Stimulated activated CD8-positive, alpha-beta memory T cell treated with anti-CD3 and anti-CD28 coated beads, Interleukin-2, amount 100 ng/mL, for 1 hour (primary cell): ENCODE data around the gene TRIM44.
"Not testable (repeated sequence)": the region's sequence is repeated elsewhere in the genome, so short reads cannot be mapped to it uniquely, and the experiment has no call there.

Experiments used
- DNase-seq, 2 donors: peaks; one replicate each; pipeline ENCODE4 v3.0.0-alpha.2; 2020; ENCODE audit warnings: low read depth in 2 of 2

The TRIM44 gene

DNA sequence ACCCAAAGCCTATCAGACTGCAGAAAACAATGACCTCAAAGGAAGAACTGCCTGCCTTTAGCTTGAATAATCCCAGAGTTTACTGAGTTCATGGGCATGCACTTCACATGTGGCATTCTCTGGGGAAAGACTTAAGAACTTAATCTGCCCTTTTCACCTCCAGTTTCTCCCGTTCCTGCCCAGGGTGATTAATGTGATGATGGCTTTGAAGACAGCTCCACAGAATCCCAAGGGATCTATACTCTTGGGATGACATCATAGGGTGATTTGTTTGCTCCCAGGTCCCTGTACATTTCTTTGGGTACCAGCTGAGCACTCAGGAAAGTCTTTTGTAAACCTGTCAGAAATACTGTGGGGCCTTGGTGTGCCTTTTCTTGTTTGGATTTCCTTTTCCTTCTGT, 30.3 kb upstream of the TRIM44 start:
- no peak for DNase-seq

DNA sequence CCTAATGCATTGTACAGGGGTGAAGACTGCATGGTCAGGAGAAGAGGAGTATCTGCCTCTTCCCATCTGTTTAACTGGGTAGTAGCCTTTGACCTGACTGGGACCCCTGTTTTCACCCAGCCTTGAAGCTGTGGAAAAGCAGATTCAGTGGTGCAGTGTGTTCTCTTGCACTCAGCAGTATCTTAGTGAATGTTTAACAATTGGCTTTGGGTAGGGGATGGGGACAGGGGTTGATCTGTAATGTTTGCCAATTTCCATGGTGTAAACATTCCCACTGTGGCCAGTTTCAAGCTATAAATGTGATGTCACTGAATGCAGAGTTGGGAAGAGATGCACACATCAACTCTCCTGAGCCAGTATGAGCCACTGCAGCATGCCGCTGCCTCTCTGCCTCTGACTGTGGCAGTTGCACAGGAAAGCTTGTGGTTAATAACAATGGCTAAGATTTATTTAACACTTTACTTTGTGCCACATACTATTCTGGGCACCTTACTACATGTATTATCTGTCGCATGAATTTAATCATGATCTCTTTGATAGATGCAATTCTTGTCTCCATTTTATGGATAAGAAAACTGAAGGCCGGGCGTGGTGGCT, 28.6 kb upstream of the TRIM44 start:
- DNase-seq: no peak

DNA sequence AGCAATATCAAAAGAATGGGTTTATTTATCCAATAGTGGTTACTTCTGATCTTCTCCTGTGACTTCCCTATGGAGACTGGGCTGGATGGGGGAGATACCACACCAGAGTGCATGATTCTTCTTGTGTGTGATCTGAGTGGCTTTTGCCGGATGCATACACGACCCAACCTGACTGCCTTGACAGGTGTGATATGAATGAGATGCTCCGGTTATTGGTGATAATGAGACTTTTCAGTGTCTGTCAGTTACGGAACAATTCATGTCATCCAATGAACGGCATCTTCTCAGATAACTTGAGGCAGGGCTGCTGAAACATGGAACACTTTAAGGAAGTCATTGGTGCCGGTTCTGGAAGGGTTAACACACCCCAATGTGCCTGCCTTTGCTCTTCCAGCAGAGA, 26.6 kb upstream of the TRIM44 start:
- DNase-seq: no peak

DNA sequence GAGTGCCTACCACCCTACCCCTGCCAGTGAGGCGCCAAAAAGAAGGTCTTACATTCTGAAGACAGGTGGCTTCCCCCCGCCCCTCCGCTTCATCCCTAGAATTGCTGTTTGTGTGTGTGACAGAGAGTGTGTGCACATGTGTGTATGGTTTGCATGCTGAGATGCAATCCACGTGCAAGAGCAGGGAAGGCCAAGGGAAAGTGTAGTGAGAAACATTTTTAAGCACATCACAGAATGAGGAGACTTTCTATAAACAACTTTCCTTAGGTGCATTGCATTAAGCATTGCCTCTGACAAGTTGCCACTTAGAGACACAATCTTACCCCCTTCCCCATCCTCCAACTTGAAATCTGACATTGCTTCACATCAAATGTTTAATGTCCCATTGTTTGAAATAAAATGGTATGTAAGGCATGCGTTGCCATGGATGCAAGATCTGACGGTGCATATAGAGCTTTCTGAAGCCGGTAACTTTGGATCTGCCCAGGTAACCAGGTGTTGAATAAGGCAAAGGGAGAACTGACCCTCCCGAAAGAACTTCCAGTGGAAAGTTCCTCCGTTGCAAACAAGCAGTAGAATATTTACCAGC, 22.9 kb upstream of the TRIM44 start:
- DNase-seq: no peak

DNA sequence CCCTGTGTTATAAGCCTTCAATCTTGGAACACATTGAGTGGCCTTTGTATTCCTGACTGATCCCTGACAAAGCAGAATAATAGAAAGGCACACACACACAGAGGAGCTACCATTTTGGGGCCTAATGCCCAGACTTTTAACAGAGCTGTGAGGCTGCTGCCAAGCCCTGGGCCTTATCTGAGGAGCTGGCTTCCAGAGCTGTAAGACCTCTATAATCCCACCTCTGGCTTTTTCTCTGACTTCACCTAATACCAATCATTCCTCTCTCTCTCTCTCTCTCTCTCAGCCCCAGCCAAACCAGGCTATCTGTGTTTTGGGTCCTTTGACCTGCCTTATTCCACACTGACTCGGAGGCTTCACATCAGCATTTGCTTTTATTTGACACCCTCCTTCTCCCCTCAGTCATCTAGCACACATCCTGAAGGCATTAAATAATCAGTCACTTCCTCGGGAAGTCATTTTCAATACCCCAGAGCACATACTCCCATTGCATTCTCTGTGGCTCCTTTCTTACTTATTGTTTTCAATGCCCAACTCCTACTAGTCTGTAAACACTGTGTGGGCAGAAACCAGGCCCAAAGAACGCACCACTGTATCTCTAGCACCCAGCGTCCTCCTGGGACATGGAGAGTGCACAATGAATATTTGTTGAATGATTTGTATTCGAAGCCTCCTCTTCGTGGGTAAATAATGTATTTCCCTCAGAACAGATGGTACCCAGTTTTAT, 21.2 kb upstream of the TRIM44 start:
- no peak for DNase-seq

DNA sequence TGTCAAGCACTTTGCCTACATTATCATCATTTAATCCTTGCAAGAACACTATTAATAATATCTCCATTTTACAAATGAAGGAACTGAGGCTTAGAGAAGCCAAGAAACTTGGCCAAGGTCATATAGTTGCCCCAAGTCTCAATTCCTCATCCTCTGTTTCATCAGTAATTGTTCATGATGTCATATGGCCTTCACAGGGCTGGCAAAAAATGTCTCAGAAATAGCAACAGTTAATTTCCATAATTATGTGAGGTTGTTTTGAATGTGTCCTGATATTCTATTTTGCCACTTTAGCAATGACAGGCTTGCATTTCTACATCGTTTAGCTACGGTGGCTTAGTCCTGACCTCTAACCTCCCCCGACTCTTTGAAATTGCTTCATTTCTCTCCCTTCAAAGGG, 20.6 kb upstream of the TRIM44 start:
- no peak for DNase-seq

DNA sequence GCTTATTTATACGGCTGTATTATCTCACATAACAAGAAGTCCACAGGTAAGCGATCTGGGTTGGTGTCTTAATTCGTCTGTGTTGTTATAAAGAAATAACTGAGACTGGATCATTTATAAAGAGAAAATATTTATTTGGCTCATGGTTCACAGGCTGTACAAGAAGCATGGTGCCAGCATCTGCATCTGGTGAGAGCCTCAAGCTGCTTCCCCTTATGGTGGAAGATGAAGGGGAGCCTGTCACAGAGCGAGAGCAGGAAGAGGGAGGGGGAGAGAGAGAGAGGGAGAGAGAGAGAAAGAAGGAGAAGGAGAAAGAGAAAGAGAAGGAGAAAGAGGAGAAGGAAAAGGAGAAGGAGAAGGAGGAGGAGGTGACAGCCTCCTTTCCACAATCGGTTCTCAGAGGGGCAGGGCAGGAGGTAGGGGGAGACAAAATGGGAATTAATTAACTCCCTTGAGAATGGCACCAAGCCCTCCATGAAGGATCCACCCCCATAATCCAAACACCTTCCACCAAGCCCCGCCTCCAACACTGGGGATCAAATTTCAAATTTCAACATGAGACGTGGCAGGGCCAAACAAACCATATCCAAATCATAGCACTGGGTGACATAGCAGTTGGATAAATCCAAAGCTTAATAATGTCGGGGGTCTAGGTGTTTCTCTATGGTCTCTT, 15.0 kb upstream of the TRIM44 start:
- DNase-seq: no peak

DNA sequence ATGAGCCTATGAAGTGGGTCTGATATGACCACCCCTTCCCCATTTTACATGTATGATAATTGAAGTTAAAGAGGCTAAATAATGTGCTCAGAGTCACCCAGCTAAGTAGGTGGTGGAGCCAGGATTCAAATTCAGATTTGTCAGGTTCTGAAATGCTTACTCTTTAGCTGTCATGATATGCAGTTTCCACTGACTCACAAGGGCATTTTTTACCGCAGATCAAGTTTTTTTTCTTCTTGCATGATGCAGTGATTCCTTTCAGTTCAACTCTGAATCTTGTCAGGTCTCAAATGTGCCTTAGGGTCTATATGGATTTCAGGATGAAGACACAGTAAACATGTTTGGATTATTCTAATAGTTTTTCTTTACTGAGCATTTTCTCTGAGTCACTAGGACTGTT, 12.6 kb upstream of the TRIM44 start:
- DNase-seq: no peak

DNA sequence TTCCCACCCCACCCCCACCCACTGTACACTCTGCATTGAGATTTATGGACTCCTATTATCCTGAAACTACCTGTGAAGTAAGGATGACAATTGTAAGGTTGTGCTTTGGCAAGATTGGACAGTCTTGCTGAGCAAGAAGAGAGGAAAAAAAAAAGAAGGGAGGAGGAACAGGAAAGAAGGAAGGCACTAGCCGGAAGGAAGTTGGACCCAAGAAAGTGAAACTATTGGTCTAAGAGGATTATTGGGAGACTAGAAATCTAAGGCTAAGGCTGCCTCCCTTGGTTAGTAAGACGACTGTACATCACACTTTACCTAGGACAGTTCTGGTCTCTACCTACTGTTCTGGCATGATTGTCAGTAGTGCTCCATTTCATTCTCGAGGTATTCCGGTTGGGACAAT, 12.1 kb upstream of the TRIM44 start:
- no peak for DNase-seq

DNA sequence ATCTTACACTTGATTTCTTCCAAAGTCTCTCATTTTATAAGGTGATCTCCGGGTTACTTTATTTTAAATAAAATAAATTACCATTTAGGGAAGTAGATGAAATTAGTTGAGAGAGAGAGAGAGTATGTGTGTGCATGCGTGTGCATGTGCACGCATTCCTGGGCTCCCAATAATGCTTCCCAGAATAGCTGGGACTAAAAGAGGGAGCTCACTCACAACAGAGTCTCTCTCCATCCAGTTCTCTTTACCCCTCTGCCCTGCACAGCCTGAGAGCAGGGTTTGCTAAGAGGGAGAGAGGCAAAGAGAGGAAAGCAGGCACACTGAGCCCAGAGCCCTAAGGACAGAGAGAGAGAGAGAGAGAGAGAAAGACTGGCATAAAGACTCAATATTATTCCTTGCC, 11.3 kb upstream of the TRIM44 start:
- no peak for DNase-seq

DNA sequence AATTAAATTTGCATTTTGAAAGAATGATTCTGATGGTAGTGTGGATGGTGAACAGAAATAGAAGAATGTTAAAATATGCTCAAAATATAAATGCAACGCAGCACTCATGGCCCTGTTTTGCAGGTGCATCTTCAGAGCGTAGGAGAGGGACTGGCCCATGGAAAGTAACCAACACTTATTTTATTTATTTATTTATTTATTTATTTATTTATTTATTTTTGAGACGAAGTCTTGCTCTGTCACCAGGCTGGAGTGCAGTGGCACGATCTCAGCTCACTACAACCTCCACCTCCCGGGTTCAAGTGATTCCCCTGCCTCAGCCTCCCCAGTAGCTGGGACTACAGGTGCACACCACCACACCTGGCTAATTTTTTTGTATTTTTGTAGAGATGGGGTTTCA, 9.8 kb upstream of the TRIM44 start:
- not testable (repeated sequence) for DNase-seq

DNA sequence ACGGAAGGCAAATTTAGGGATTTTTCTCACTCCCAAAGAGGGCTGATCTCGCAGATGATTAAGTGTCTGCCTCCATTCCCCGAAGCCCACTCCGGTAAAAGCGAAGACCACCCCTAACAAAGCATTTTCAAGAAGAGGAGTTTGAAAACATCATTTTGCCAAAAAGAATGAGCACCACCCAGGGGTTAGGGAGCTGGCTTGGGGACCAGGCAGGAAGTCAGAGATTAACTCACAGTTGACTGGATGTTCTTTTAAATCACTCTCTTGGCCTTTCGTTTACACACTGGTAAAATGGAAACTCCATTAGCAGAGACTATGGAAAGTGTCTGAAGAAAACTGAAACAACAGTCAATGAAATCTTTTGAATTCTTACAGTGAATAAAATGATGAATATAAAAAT, 7.9 kb upstream of the TRIM44 start:
- no peak for DNase-seq

DNA sequence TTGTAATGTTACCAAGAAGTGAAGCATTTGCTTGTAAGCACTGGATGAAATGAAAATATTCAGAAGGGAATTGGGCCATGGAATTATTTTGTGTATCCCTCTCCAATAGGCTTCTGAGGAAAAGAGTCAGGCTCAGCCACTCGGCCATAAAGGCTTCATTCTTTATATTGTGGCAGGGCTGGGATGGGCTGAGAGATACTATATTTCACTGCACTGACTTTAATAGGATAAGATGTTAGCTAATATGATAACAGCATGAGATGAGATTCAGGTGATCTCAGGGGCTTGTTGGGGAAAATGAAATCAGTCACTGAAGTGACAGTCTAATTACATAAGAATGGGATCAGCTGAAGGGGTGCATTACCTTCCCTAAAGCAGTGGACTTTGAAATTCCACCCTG, 7.3 kb upstream of the TRIM44 start:
- DNase-seq: no peak

DNA sequence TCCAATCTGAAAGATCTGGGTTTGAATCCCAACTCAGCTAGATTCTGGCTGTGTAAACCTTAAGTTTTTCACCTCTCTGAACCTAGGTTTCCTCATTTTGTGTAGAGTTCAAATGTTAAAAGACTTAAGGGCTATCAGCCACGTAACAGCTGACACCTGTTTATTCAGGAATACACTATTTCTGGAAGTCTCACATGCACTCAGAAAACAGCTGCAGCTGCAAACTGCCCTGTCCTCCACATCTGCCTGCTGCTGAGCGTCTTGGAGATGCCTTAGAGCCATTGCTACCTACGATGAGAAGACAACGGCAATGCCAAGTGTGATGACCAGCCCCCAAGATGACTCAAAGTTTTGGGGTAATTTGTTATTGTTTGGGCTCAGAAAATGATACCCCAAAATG, 6.7 kb upstream of the TRIM44 start:
- no peak for DNase-seq

DNA sequence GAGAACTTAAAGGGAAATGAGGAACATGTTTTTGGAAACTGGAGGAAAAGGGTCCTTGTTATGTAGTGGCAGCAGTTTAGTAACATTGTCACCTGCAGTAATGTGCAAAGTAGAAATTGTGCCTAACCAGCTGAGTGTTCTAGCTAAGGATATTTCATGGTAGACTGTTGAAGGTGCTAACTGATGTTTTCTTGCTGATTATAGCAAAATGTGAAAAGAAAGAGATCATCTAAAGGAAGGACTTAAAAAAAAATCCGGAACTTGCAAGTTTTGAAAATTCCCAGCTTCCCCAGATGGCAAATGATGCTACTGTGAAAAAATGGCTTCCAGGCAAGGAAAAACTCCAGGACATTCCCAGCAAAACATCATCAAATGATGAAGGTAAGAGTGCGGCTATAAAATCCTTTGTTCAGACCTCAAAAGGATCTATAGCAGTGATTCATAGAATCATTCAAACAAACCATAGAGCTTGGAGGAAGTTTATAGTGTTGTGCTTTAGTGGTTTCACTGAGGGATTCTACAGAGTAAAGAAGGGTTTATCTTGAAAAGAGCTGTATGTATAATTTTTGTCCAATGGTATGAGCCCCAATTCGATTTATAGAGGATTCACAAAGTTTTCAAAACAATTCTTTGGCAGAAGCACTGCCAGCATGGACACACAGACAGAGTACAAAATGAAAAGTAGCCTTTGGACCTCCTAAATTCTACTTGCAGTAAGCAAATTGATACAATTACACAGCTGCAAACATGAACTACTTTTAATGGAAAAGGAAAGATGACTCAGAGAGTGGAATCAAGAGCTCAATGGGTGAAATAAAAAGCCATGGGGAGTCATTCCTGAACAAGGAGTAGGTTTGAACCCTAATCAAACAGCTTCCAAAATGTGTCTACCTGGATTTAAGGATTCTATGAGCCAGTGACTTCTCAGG, 4.3 kb upstream of the TRIM44 start:
- DNase-seq: no peak

DNA sequence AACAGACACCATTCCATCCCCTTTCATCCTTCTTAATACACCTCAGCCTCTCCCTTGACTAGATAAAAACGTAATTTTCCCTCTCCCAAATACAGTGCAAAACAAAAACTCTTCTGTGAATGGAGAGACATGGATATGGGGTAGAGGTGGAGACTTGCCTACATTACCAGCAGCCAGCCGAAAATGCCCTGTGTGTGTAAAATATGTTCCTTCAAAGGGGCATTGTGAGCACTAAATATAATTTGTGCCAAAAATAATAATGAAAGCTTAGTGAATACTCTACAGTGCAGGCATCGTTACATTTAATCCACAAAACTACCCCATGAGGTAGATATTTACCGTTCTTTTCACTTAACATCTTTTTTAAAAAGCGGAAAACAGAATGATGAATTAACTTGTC, 1.0 kb upstream of the TRIM44 start:
- no peak for DNase-seq

DNA sequence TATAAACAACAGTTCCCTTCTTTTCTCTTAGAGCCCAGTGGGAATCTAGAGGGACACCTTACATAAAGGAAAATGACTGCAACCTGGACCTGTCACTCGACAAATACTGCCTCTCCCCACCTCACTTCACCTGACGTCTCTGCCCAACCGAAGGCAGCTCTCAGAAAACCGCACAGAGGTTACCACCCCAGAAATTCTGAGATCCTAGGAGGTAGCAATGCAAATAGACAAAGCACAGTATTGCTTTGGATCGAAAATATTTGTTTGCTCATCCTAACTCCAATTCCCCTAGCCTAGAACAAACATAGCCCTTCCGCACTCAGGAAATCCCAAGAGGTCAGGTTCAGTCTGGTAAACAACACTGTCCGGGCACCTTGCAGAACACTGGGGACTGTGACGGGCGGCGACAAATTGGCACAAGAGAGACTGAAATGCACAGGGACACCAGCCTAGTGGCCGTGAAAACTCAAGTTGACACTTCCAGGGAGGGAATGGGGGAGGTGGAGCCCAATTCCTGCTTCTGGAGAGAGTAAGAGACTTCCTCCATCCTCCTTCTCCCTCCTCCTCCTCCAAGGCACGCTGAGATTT, 420 bp upstream of the TRIM44 start:
- no peak for DNase-seq

DNA sequence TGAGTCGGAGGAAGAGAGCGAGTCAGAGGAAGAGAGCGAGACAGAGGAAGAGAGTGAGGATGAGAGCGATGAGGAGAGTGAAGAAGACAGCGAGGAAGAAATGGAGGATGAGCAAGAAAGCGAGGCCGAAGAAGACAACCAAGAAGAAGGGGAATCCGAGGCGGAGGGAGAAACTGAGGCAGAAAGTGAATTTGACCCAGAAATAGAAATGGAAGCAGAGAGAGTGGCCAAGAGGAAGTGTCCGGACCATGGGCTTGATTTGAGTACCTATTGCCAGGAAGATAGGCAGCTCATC, 780 bp downstream of the TRIM44 start:
- DNase-seq: no peak

DNA sequence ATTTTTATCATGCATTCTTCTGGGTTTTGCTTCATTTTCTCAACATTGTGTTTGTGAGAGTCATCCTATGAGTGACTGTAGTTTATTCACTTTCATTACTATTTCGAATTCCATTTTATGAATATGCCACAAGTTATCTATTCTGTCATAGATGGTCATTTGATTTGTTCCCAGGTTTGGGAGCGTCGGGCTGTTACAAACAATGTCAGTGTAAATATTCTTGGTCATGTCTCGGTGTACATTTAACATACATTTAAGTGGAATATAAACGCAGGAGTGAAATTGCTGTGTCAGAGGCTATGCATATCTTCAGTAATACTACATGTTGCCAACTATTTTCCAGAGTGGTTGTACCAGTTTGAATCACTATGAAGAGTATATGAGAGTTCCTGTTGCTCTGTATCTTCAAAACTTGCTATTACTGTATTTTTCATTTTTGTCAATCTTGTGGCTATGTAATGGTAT, 2.4 kb downstream of the TRIM44 start:
- DNase-seq: no peak

DNA sequence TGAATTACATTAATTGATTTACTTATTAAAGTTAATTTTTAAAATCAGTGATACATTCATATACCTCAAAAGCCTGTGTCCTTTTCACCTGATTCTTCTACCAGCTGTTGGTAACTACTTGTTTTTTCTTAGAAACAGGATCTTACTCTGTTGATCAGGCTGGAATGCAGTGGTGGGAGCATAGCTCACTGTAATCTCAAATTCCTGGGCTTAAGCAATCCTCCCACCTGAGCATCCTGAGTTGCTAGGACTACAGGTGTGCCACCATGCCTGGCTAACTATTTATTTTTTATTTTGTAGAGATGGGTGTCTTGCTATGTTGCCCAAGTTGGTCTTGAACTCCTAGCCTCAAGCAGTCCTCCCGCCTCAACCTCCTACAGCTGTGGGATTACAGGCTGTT, 4.7 kb downstream of the TRIM44 start:
- no peak for DNase-seq

DNA sequence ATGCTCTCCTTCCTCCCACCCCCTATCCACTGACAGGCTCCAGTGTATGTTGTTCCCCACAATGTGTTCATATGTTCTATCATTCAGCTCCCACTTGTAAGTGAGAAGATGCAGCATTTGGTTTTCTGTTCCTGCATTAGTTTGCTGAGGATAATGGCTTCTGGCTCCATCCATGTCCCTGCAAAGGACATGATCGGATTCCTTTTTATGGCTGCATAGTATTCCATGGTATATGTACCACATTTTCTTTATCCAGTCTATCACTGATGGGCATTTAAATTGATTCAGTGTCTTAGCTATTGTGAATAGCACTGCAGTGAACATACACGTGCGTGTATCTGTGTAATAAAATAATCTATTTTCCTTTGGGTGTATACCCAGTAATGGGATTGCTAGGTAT, 5.8 kb downstream of the TRIM44 start:
- DNase-seq: not testable (repeated sequence)
